Adrenal gland (tissue), 19 donors: ENCODE results near the gene MGMT. TPM values are rescaled to one million over a fixed set of nuclear protein-coding genes. Genes with fewer than 3 reads are reported as not detected.

Experiments
- DNase-seq, 7 donors: peaks; one replicate each; pipeline ENCODE4 v3.0.0-alpha.2; 2019 to 2020
- H3K27ac ChIP-seq, 5 donors: fragments of 200-600 bp; sonication (generic) in 4 of 5; 1 replicate in 3 of 5; 2 replicates in 2 of 5; pipeline versions ENCODE4 v1.5.1 to v1.8.0; 2016 to 2020; ENCODE audit warnings: mild to moderate bottlenecking in 1 of 5
- H3K27me3 ChIP-seq: fragments of 200-600 bp; 2 replicates; pipeline ENCODE4 v1.8.0; 2021
- H3K36me3 ChIP-seq, 2 donors: fragments of 200-600 bp; replicated peaks in 1 of 2; 1 replicate in 1 of 2; 2 replicates in 1 of 2; pipeline versions ENCODE4 v1.5.1 to v1.8.0; 2018 to 2022
- H3K4me1 ChIP-seq, 2 donors: fragments of 200-600 bp; replicated peaks in 1 of 2; 1 replicate in 1 of 2; 2 replicates in 1 of 2; pipeline versions ENCODE4 v1.5.1 to v1.8.0; 2018 to 2021
- H3K4me3 ChIP-seq, 4 donors: fragments of 200-600 bp; sonication (generic) in 3 of 4; one replicate each; pipeline ENCODE4 v1.5.1; 2016 to 2018
- H3K9me3 ChIP-seq, 3 donors: fragments of 200-600 bp; sonication (generic) in 1 of 3; replicated peaks in 1 of 3; 1 replicate in 2 of 3; 2 replicates in 1 of 3; pipeline versions ENCODE4 v1.5.1 to v1.8.0; 2016 to 2021
- CTCF ChIP-seq, 6 experiments: fragments of 450-650 bp in 4 of 6; fragments of 200-600 bp in 2 of 6; sonication (generic) in 1 of 6; IDR thresholded peaks; 1 replicate in 5 of 6; 2 replicates in 1 of 6; pipeline versions ENCODE4 v1.5.1 to v1.8.0; 2016 to 2021; ENCODE audit warnings: antibody characterized with exemption in 6 of 6, mild to moderate bottlenecking in 2 of 6, moderate library complexity in 1 of 6
- POLR2A ChIP-seq, 2 donors: fragments of 450-650 bp; IDR thresholded peaks; one replicate each; pipeline ENCODE4 v1.6.1; 2017; ENCODE audit warnings: antibody characterized with exemption in 2 of 2, mild to moderate bottlenecking in 2 of 2, moderate library complexity in 1 of 2
- WGBS, 4 donors: extraction: QIAGEN DNeasy Blood & Tissue Kit in 2 of 4; methylation state at CpG; one replicate each; pipeline versions ENCODE4 v1.1.5 to v1.1.7; 2013 to 2017; 5-methylcytosine and 5-hydroxymethylcytosine counted together
- intact Hi-C, 2 donors: fragments of 100-400 bp; cut with DNase I; formaldehyde crosslinking; loops; one replicate each; pipeline versions ENCODE4 v1.14.1 to v1.15.0; 2022 to 2023
- long read RNA-seq, 10 donors: library from polyadenylated mRNA in 3 of 10; unstranded in 2 of 10; stranded (forward) in 1 of 10; transcript quantifications; one replicate each; pipeline ENCODE4 v2.0.0 and lab custom pipeline, GENCODE V29; 2021 to 2026
- polyA plus RNA-seq, 3 donors: library from polyadenylated mRNA; stranded (reverse); fragments of 200-250 nt in 2 of 3; fragments of 350-450 nt in 1 of 3; fragmentation: Illumina TruSeq in 1 of 3; extraction: RNeasy Lipid Tissue Mini Kit (QIAGEN cat#74804) in 1 of 3; gene quantifications; one replicate each; pipeline ENCODE4 v1.2.3, GENCODE V29; 2013 to 2014
- total RNA-seq, 9 donors: library from RNA; depleted of rRNA in 4 of 9; stranded (reverse); fragments of >200 nt in 4 of 9; fragments of 120-200 nt in 1 of 9; fragmentation: NEBNext Ultra II Directional in 1 of 9; extraction: Animal tissue kit (Norgen Biotek cat#: 25700) in 1 of 9; gene quantifications; one replicate each; pipeline versions ENCODE4 v1.1.0 to v1.2.4, GENCODE V29; 2013 to 2023
- donor health status: healthy with polysubstance abuse.
- donor health status: Bipolar disorder and iron deficiency.
- donor health status: DM: yes; HTN: yes; CAD: no.
- donor health status: DM: no; HTN: no; CAD: no.
- donor health status: DM: no; HTN: no; CAD: no.
- donor health status: DM: yes; HTN: yes; CAD: no.

MGMT gene
- total RNA-seq = 10 to 100 TPM in 8 of 9 donors, 1 to 10 TPM in 1; 8.3 to 35.8 (median 21.4) TPM
- polyA plus RNA-seq = 10 to 100 TPM in 2 of 3 donors, 1 to 10 TPM in 1; 3.8 to 35.8 (median 15.4) TPM
- long read RNA-seq, donor 1, transcript MGMT-201 (5 exons, 1,759 nt) = major isoform, 15 of 15 reads
- long read RNA-seq, donor 1, partial matches to known transcripts = 0 of 15 reads
- long read RNA-seq, donor 1, other reads (novel, unspliced or antisense) = 0 of 15 reads
- long read RNA-seq, donor 2, transcript MGMT-201 (5 exons, 1,759 nt) = major isoform, 13 of 13 reads
- long read RNA-seq, donor 2, partial matches to known transcripts = 0 of 13 reads
- long read RNA-seq, donor 2, other reads (novel, unspliced or antisense) = 0 of 13 reads
- long read RNA-seq, donor 3, transcript MGMT-201 (5 exons, 1,759 nt) = major isoform, 10 of 10 reads
- long read RNA-seq, donor 3, partial matches to known transcripts = 0 of 10 reads
- long read RNA-seq, donor 3, other reads (novel, unspliced or antisense) = 0 of 10 reads
- long read RNA-seq, donor 4, transcript MGMT-201 (5 exons, 1,759 nt) = major isoform, 53 of 58 reads
- long read RNA-seq, donor 4, partial matches to known transcripts = 4 of 58 reads
- long read RNA-seq, donor 4, other reads (novel, unspliced or antisense) = 1 of 58 reads
- long read RNA-seq, donor 5, transcript MGMT-201 (5 exons, 1,759 nt) = major isoform, 55 of 58 reads
- long read RNA-seq, donor 5, partial matches to known transcripts = 0 of 58 reads
- long read RNA-seq, donor 5, other reads (novel, unspliced or antisense) = 3 of 58 reads
- long read RNA-seq, donor 6, transcript MGMT-201 (5 exons, 1,759 nt) = major isoform, 37 of 42 reads
- long read RNA-seq, donor 6, partial matches to known transcripts = 4 of 42 reads
- long read RNA-seq, donor 6, other reads (novel, unspliced or antisense) = 1 of 42 reads
- long read RNA-seq, donor 7, transcript MGMT-201 (5 exons, 1,759 nt) = major isoform, 14 of 14 reads
- long read RNA-seq, donor 7, partial matches to known transcripts = 0 of 14 reads
- long read RNA-seq, donor 7, other reads (novel, unspliced or antisense) = 0 of 14 reads
- long read RNA-seq, donor 8, transcript MGMT-201 (5 exons, 1,759 nt) = major isoform, 19 of 19 reads
- long read RNA-seq, donor 8, partial matches to known transcripts = 0 of 19 reads
- long read RNA-seq, donor 8, other reads (novel, unspliced or antisense) = 0 of 19 reads
- long read RNA-seq, donor 9, transcript MGMT-201 (5 exons, 1,759 nt) = major isoform, 13 of 13 reads
- long read RNA-seq, donor 9, partial matches to known transcripts = 0 of 13 reads
- long read RNA-seq, donor 9, other reads (novel, unspliced or antisense) = 0 of 13 reads
- long read RNA-seq, donor 10, transcript MGMT-201 (5 exons, 1,759 nt) = major isoform, 7 of 7 reads
- long read RNA-seq, donor 10, partial matches to known transcripts = 0 of 7 reads
- long read RNA-seq, donor 10, other reads (novel, unspliced or antisense) = 0 of 7 reads

DNA sequence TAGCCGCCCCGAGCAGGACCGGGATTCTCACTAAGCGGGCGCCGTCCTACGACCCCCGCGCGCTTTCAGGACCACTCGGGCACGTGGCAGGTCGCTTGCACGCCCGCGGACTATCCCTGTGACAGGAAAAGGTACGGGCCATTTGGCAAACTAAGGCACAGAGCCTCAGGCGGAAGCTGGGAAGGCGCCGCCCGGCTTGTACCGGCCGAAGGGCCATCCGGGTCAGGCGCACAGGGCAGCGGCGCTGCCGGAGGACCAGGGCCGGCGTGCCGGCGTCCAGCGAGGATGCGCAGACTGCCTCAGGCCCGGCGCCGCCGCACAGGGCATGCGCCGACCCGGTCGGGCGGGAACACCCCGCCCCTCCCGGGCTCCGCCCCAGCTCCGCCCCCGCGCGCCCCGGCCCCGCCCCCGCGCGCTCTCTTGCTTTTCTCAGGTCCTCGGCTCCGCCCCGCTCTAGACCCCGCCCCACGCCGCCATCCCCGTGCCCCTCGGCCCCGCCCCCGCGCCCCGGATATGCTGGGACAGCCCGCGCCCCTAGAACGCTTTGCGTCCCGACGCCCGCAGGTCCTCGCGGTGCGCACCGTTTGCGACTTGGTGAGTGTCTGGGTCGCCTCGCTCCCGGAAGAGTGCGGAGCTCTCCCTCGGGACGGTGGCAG lies at the start of gene MGMT:
Gene MGMT (plus strand): TSS at position 539 of the 656 bp plus-strand sequence.
- no peaks in the 10 kb centered on the region for H3K9me3 ChIP-seq
- no peaks in the 10 kb centered on the region for H3K27me3 ChIP-seq
- no peaks in the 10 kb centered on the region for H3K36me3 ChIP-seq
- intact Hi-C loops = no loop called here
- TF ChIP-seq CTCF (IDR thresholded peaks at IDR 0.05) = no peak
- TF ChIP-seq POLR2A (IDR thresholded peaks at IDR 0.05) = peak; percentile 67 to 77
- peak within 1 kb of the TSS in 3 of 5 donors; percentile 34 to 89 (median 77) for H3K27ac ChIP-seq
- WGBS, 4 donors = 0 to 60% (median 3%) methylated on average over 2 to 85 of the region's 85 CpGs
- peak; percentile 93 to 97 (median 96) for DNase-seq
- H3K4me1 ChIP-seq = peaks cover 13% of the 10 kb centered on the region in 2 donors
- peak within 1 kb of the TSS; percentile 43 to 92 (median 68) for H3K4me3 ChIP-seq

- WGBS, 4 donors = 64 to 69% (median 67%) methylated on average over 9 of the region's 9 CpGs
- DNase-seq = no peak
- Histone ChIP-seq H3K27me3 (peaks cover 4% of the 10 kb centered on the region), H3K27ac (no peak overlapping the region), H3K4me1 (no peaks in the 10 kb centered on the region), H3K9me3 (no peaks in the 10 kb centered on the region), H3K4me3 (no peak overlapping the region), H3K36me3 (no peaks in the 10 kb centered on the region)
- no peak for TF ChIP-seq CTCF (IDR thresholded peaks at IDR 0.05)
- TF ChIP-seq POLR2A (IDR thresholded peaks at IDR 0.05) = no peak
- intact Hi-C loops = no loop called here
Measured at GRCh38 chr10:129417870-129418269, 49.2 kb upstream of the MGMT start.

GRCh38 chr10:129418496-129419225 lies 48.4 kb upstream of the MGMT start:
- TF ChIP-seq CTCF (IDR thresholded peaks at IDR 0.05) = no peak
- no peak for TF ChIP-seq POLR2A (IDR thresholded peaks at IDR 0.05)
- Histone ChIP-seq H3K27me3 (peaks cover 4% of the 10 kb centered on the region), H3K4me3 (no peak overlapping the region), H3K9me3 (no peaks in the 10 kb centered on the region), H3K36me3 (no peaks in the 10 kb centered on the region), H3K4me1 (no peaks in the 10 kb centered on the region), H3K27ac (no peak overlapping the region)
- 84 to 89% (median 87%) methylated on average over 13 to 17 of the region's 17 CpGs for WGBS, 4 donors
- DNase-seq = peak in 1 of 7 donors; percentile 39
- intact Hi-C loops = no loop called here
